Measurements from ENCODE around the gene MIEF1. TPM values are rescaled to one million over a fixed set of nuclear protein-coding genes. Genes with fewer than 3 reads are reported as not detected.

The MIEF1 gene
- total RNA-seq, 1 donor from 2014 or later: 35.5 TPM

DNA sequence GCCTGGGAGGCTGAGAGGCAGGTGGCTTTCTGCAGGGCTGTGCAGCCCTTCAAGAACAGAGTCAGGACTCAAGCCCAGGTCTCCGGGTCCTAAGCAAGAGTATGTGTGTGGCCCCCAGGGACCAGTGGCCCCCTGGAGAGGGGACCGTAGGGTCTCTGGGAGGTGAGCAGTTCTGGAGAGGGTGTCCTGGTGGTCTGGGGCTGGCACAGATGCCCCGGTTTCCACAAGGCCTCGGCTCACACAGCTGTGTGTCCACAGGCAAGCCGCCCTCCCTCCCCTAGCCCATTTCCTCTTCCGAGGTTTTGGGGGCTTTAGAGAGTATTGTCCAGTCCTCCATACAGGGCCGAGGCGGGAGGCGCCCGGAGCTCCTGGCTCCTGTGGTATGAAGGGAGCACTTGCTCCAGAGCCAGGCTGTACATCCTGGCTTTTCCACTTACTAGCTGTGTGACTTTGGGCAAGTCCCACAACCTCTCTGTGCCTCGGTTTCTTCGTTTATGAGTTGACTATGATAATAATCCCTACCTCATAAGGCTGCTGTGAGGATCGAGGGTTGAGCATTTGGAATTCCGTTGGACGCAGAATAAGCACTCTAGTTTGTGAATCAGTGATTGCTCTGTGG, 33.9 kb downstream of the MIEF1 start:
- no peaks in the 10 kb centered on the region for H3K9me3 Mint-ChIP-seq
- H3K27ac Mint-ChIP-seq: no peak overlapping the region
- H3K4me3 Mint-ChIP-seq: no peak overlapping the region
- H3K36me3 Mint-ChIP-seq: no peaks in the 10 kb centered on the region
- peaks cover 2% of the 10 kb centered on the region for H3K27me3 Mint-ChIP-seq
- no peak for DNase-seq (ENCODE audit: extremely low spot score, unreplicated experiment)
- TF ChIP-seq, protein P1, sequence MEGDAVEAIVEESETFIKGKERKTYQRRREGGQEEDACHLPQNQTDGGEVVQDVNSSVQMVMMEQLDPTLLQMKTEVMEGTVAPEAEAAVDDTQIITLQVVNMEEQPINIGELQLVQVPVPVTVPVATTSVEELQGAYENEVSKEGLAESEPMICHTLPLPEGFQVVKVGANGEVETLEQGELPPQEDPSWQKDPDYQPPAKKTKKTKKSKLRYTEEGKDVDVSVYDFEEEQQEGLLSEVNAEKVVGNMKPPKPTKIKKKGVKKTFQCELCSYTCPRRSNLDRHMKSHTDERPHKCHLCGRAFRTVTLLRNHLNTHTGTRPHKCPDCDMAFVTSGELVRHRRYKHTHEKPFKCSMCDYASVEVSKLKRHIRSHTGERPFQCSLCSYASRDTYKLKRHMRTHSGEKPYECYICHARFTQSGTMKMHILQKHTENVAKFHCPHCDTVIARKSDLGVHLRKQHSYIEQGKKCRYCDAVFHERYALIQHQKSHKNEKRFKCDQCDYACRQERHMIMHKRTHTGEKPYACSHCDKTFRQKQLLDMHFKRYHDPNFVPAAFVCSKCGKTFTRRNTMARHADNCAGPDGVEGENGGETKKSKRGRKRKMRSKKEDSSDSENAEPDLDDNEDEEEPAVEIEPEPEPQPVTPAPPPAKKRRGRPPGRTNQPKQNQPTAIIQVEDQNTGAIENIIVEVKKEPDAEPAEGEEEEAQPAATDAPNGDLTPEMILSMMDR (conservative IDR thresholded peaks at IDR 0.05): no peak
- peaks cover 22% of the 10 kb centered on the region for H3K4me1 Mint-ChIP-seq (ENCODE audit: unreplicated experiment)

DNA sequence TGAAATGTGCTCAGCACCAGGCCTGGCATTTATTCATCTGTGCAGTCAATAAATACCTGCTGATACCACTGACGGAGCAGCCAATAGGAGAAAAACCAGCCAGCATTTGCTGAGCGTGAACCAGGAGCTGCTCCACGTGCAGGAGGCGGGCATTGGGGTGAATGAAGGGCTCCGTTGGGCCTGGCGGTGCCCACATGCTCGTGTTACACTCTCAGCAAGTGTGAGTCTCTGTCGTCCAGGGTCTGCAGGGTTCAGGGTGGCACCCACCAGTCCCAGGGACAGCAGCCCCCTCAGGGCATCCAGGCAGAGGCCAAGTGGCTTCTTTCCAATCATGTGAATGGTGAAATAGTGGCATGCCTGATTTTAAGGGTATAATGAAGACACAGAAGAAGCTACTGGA, 34.6 kb downstream of the MIEF1 start:
- H3K4me3 Mint-ChIP-seq: no peak overlapping the region

DNA sequence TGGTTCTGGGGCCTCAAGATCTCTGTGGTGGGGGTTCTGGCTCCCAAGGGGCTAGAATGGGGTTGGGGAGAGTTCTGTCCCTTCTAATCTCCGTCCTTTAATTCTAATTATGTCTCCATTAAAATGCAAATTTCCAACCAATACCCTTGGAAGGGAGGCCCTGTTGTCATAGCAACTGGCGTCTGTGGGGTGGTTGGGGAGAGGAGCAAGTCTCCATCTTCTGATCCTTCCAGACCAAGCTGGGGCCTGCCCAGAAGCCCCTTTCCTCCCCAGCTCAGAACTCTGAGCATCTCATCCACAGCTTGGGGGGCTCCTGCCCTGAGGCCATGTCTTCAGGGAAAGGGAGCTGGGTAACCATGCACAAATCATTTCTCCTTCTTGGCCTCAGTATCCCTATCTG, 35.9 kb downstream of the MIEF1 start:
- H3K36me3 Mint-ChIP-seq: no peaks in the 10 kb centered on the region
- TF ChIP-seq, protein P1 (conservative IDR thresholded peaks at IDR 0.05): no peak
- H3K4me1 Mint-ChIP-seq (ENCODE audit: unreplicated experiment): peaks cover 5% of the 10 kb centered on the region
- no peak for DNase-seq (ENCODE audit: extremely low spot score, unreplicated experiment)
- H3K27ac Mint-ChIP-seq: no peak overlapping the region
- no peaks in the 10 kb centered on the region for H3K9me3 Mint-ChIP-seq
- no peak overlapping the region for H3K4me3 Mint-ChIP-seq
- peaks cover 7% of the 10 kb centered on the region for H3K27me3 Mint-ChIP-seq

More for the DNA sequence above, 34.6 kb downstream of the MIEF1 start:
- TF ChIP-seq, protein P1 (conservative IDR thresholded peaks at IDR 0.05): no peak
- peaks cover 15% of the 10 kb centered on the region for H3K4me1 Mint-ChIP-seq (ENCODE audit: unreplicated experiment)
- H3K36me3 Mint-ChIP-seq: no peaks in the 10 kb centered on the region
- H3K27ac Mint-ChIP-seq: no peak overlapping the region
- DNase-seq (ENCODE audit: extremely low spot score, unreplicated experiment): no peak
- no peaks in the 10 kb centered on the region for H3K9me3 Mint-ChIP-seq
- H3K27me3 Mint-ChIP-seq: peaks cover 2% of the 10 kb centered on the region

DNA sequence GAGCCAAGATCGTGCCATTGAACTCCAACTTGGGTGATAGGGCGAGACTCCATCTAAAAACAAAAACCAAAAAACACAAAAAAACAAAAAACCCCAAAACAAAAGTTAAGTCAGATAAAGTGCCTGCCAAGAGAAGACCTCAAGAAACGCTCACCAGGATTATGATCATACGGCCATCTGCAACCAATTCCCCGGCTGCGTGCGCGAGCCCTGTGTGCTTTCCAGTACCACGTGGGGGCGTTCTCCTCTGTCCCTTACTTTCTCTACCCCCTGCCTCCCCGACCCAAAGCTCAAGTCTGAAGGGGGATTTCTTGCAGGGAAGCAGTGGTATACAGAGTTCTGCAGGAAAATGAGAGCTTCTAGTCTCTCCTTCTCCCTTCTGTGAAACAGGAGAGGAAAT, 41.0 kb downstream of the MIEF1 start:
- Mint-ChIP-seq H3K4me1 (ENCODE audit: unreplicated experiment) (no peaks in the 10 kb centered on the region), H3K36me3 (no peaks in the 10 kb centered on the region), H3K4me3 (no peak overlapping the region), H3K27ac (no peak overlapping the region), H3K9me3 (no peaks in the 10 kb centered on the region), H3K27me3 (peaks cover 48% of the 10 kb centered on the region)
- DNase-seq (ENCODE audit: extremely low spot score, unreplicated experiment): no peak
- TF ChIP-seq, protein P1 (conservative IDR thresholded peaks at IDR 0.05): peak; percentile 67

DNA sequence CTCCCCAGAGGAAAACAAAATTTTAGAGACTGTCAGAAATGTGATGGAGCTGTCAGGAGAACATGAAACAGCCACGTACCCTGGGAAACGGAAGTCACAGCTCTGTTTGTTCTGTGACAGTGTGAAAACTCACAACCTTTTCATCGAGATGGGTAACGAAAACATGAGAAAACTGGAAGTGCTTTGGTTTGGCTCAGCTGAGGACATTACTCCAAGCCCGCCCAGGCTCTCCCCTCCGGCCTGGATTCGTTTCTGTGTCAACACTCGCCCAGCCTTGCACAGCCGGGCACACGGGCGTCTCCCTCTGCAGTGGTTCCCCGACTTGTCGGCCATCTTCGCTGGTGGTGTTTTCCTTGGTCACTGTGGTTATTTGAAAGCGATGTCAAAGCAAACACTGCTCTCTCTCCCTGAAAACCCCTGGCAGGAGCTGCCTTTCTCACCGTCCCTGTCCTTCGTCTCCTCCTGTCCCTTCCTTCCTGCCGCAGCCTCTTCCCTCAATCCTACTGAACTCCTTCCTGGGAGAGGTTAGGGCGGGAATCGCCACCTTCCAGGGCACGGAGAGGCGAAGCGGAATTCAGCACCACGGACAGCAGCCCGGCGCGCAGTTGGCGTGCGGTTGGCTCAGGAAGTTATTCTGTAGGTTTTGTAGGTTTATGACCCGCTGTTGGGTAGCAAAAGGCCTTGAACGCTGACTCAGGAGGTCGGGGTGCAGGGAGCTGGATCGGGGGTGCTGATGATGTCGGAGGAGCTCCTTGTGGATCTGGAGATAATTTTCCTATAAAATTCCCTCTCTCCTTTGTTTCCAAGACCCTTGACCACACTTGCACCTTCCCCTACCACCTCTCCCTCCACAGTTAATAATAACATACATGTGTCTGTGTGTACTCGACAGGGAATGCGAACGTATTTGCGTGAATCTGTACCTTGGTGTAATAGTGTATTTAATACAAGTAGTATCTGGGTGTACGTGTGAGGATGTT, 43.6 kb downstream of the MIEF1 start:
- Mint-ChIP-seq H3K27me3 (peaks cover 68% of the 10 kb centered on the region), H3K27ac (peak overlapping the region; percentile 33), H3K4me1 (ENCODE audit: unreplicated experiment) (no peaks in the 10 kb centered on the region), H3K9me3 (no peaks in the 10 kb centered on the region), H3K36me3 (no peaks in the 10 kb centered on the region), H3K4me3 (no peak overlapping the region)
- TF ChIP-seq, protein P1 (conservative IDR thresholded peaks at IDR 0.05): no peak
- DNase-seq (ENCODE audit: extremely low spot score, unreplicated experiment): no peak

All from type B pancreatic cell (in vitro differentiated cells).